ENCODE measurements around the gene CCDC59. TPM values are rescaled to one million over a fixed set of nuclear protein-coding genes. Genes with fewer than 3 reads are reported as not detected.
"Not testable (repeated sequence)": the region's sequence is repeated elsewhere in the genome, so short reads cannot be mapped to it uniquely, and the experiment has no call there.

Gene CCDC59
- total RNA-seq, 1 donor from 2014 or later, result 42.2 TPM

GRCh38 chr12:82361461-82361915, 3.3 kb upstream of the CCDC59 start:
- TF ChIP-seq POLR2AphosphoS5 (IDR thresholded peaks at IDR 0.05; ENCODE audit: insufficient read depth in 1 of 2, low read depth in 1 of 2), result no peak
- TF ChIP-seq POLR2A (IDR thresholded peaks at IDR 0.05), result no peak
- no peak for TF ChIP-seq CTCF (IDR thresholded peaks at IDR 0.05)
- no peaks in the 10 kb centered on the region for H3K27me3 ChIP-seq
- no peaks in the 10 kb centered on the region for H3K9me3 ChIP-seq
- no peak for DNase-seq (ENCODE audit: extremely low spot score in 2 of 2)
- intact Hi-C loops (cut with DNase I), result no loop called here
- peaks cover 33% of the 10 kb centered on the region for H3K4me1 ChIP-seq
- H3K36me3 ChIP-seq, result no peaks in the 10 kb centered on the region
- no peak overlapping the region for H3K27ac ChIP-seq
- no peak overlapping the region for H3K4me3 ChIP-seq

GRCh38 chr12:82360834-82361233, 2.6 kb upstream of the CCDC59 start:
- DNase-seq (ENCODE audit: extremely low spot score in 2 of 2); H3K9me3 ChIP-seq; H3K27ac ChIP-seq; intact Hi-C loops (cut with DNase I); H3K27me3 ChIP-seq; H3K4me3 ChIP-seq; H3K36me3 ChIP-seq: not testable (repeated sequence)
- peaks cover 40% of the 10 kb centered on the region for H3K4me1 ChIP-seq

GRCh38 chr12:82359115-82359478, 910 bp upstream of the CCDC59 start:
- H3K27ac ChIP-seq, result peak overlapping the region; percentile 90
- intact Hi-C loops (cut with DNase I), result no loop called here
- peaks cover 51% of the 10 kb centered on the region for H3K4me1 ChIP-seq
- H3K27me3 ChIP-seq, result no peaks in the 10 kb centered on the region
- H3K36me3 ChIP-seq, result peaks cover 0 to 20% of the 10 kb centered on the region in 2 donors
- no peak for TF ChIP-seq CTCF (IDR thresholded peaks at IDR 0.05)
- no peaks in the 10 kb centered on the region for H3K9me3 ChIP-seq
- no peak for DNase-seq (ENCODE audit: extremely low spot score in 2 of 2)
- H3K4me3 ChIP-seq, result peak overlapping the region; percentile 58 to 80

GRCh38 chr12:82357845-82358199, 365 bp downstream of the CCDC59 start:
- TF ChIP-seq CTCF (IDR thresholded peaks at IDR 0.05) (no peak), POLR2AphosphoS5 (IDR thresholded peaks at IDR 0.05; ENCODE audit: insufficient read depth in 1 of 2, low read depth in 1 of 2) (no peak), POLR2A (IDR thresholded peaks at IDR 0.05) (no peak)
- H3K27ac ChIP-seq, result peak overlapping the region; percentile 90
- DNase-seq (ENCODE audit: extremely low spot score in 2 of 2), result no peak
- H3K4me3 ChIP-seq, result peak overlapping the region; percentile 58 to 80
- intact Hi-C loops (cut with DNase I), result no loop called here
- no peaks in the 10 kb centered on the region for H3K27me3 ChIP-seq
- peaks cover 0 to 31% of the 10 kb centered on the region in 2 donors for H3K36me3 ChIP-seq
- H3K9me3 ChIP-seq, result no peaks in the 10 kb centered on the region
- peaks cover 49% of the 10 kb centered on the region for H3K4me1 ChIP-seq

GRCh38 chr12:82357340-82357739, 847 bp downstream of the CCDC59 start:
- no peak for DNase-seq (ENCODE audit: extremely low spot score in 2 of 2)
- no peaks in the 10 kb centered on the region for H3K27me3 ChIP-seq
- peak overlapping the region; percentile 90 for H3K27ac ChIP-seq
- TF ChIP-seq POLR2AphosphoS5 (IDR thresholded peaks at IDR 0.05; ENCODE audit: insufficient read depth in 1 of 2, low read depth in 1 of 2) (no peak), CTCF (IDR thresholded peaks at IDR 0.05) (no peak), POLR2A (IDR thresholded peaks at IDR 0.05) (no peak)
- peaks cover 49% of the 10 kb centered on the region for H3K4me1 ChIP-seq
- intact Hi-C loops (cut with DNase I), result no loop called here
- peak overlapping the region; percentile 58 to 80 for H3K4me3 ChIP-seq
- H3K9me3 ChIP-seq, result no peaks in the 10 kb centered on the region
- H3K36me3 ChIP-seq, result peaks cover 0 to 35% of the 10 kb centered on the region in 2 donors

- TF ChIP-seq POLR2AphosphoS5 (IDR thresholded peaks at IDR 0.05; ENCODE audit: insufficient read depth in 1 of 2, low read depth in 1 of 2) (no peak), POLR2A (IDR thresholded peaks at IDR 0.05) (no peak)
- H3K27ac ChIP-seq, result no peak overlapping the region
- intact Hi-C loops (cut with DNase I), result no loop called here
- H3K4me1 ChIP-seq, result peaks cover 22% of the 10 kb centered on the region
- H3K27me3 ChIP-seq, result no peaks in the 10 kb centered on the region
- H3K9me3 ChIP-seq, result no peaks in the 10 kb centered on the region
- no peak for DNase-seq (ENCODE audit: extremely low spot score in 2 of 2)
- no peak overlapping the region for H3K4me3 ChIP-seq
- peaks cover 0 to 47% of the 10 kb centered on the region in 2 donors for H3K36me3 ChIP-seq
Observed at GRCh38 chr12:82351390-82351789, 6.8 kb downstream of the CCDC59 start.
